ENCODE measurements around the gene FNDC1. TPM values are rescaled to one million over a fixed set of nuclear protein-coding genes. Genes with fewer than 3 reads are reported as not detected.

The FNDC1 gene
- total and polyA plus RNA-seq, 2 donors (not counting 1 experiment from before 2014, with no cell fraction given) = not detected

DNA sequence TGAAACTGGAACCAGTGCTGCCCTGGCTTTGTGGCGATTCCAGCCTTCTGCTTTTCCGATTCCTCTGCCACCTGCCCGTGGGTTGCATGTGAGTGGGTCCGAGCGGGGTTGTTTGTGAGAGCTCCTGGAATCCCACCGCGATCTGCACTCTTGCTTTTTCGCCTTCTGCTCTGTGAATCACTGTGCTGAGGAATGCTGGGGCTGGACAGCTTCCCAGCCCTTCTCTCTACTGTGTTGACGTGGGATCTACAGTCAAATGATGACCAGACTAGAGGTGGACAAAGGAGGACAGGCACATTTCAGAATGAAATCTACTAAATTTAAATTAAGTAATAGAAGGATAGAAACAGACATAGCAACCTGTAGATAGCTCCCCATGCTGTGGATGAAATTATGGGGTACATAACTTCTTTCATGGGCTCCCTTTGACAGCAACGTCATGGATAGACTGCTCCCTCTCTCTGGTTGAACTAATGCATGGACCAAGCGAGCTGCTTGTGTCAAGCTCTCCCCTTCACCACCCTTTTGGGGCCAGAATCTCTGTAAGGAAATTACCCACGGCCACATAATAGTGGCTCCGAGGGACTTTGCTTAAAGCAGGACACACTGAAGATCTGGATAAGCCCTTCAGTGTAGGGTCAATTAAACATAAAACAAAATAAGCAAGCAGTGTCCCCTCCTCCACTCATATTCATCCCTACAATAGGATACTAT lies 2.0 kb downstream of the FNDC1 start:
- Histone ChIP-seq H3K4me3 (ENCODE audit: control extremely low read depth in 1 of 5, extremely low read depth in 1 of 5, insufficient read depth in 1 of 5, low read depth in 2 of 5, low read length in 4 of 5) (no peak overlapping the region), H3K4me1 (ENCODE audit: control insufficient read depth in 2 of 2, insufficient read depth in 2 of 2, low read length in 2 of 2) (peaks cover 21 to 25% of the 10 kb centered on the region in 2 donors), H4K20me1 (ENCODE audit: control insufficient read depth, insufficient read depth, low read length, poor library complexity, severe bottlenecking) (no peaks in the 10 kb centered on the region), H3K27me3 (replicated peaks in 1 of 4; ENCODE audit: control extremely low read depth in 1 of 4, control insufficient read depth in 3 of 4, insufficient read depth in 4 of 4, low read length in 3 of 4) (peaks cover 0 to 68% (median 47%) of the 10 kb centered on the region in 4 experiments), H3K36me3 (replicated peaks in 1 of 2; ENCODE audit: control extremely low read depth in 1 of 2, control insufficient read depth in 1 of 2, extremely low read depth in 1 of 2, insufficient read depth in 2 of 2, low read length in 1 of 2) (no peaks in the 10 kb centered on the region), H3K27ac (ENCODE audit: low read length in 2 of 2) (no peak overlapping the region), H3K9ac (ENCODE audit: low read length) (no peak overlapping the region), H3K79me2 (ENCODE audit: control insufficient read depth, insufficient read depth, low read length) (no peaks in the 10 kb centered on the region), H2AFZ (ENCODE audit: insufficient read depth, low read depth, low read length, poor library complexity, severe bottlenecking) (no peak overlapping the region), H3K4me2 (replicated peaks; ENCODE audit: low read depth, low read length, poor library complexity, severe bottlenecking) (no peak overlapping the region), H3K9me3 (ENCODE audit: control extremely low read depth in 1 of 3, control insufficient read depth in 2 of 3, insufficient read depth in 1 of 3, low read length in 2 of 3) (peaks cover 0 to 1% (median 0%) of the 10 kb centered on the region in 3 donors)
- intact Hi-C loops (cut with micrococcal nuclease) = loop anchor here (5.0 to 10.0 kb wide), 2 partner anchors 774 to 1361 kb away; no protein-coding TSS in a partner anchor
- POLR2A ChIA-PET = no interaction called here
- H3K27me3 Mint-ChIP-seq = peaks cover 76% of the 10 kb centered on the region
- H3K4me3 Mint-ChIP-seq = peak overlapping the region; percentile 6
- H3K9me3 Mint-ChIP-seq (ENCODE audit: insufficient read depth) = no peaks in the 10 kb centered on the region
- H3K4me1 Mint-ChIP-seq = peaks cover 26% of the 10 kb centered on the region
- TF ChIP-seq, protein P1, sequence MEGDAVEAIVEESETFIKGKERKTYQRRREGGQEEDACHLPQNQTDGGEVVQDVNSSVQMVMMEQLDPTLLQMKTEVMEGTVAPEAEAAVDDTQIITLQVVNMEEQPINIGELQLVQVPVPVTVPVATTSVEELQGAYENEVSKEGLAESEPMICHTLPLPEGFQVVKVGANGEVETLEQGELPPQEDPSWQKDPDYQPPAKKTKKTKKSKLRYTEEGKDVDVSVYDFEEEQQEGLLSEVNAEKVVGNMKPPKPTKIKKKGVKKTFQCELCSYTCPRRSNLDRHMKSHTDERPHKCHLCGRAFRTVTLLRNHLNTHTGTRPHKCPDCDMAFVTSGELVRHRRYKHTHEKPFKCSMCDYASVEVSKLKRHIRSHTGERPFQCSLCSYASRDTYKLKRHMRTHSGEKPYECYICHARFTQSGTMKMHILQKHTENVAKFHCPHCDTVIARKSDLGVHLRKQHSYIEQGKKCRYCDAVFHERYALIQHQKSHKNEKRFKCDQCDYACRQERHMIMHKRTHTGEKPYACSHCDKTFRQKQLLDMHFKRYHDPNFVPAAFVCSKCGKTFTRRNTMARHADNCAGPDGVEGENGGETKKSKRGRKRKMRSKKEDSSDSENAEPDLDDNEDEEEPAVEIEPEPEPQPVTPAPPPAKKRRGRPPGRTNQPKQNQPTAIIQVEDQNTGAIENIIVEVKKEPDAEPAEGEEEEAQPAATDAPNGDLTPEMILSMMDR (IDR thresholded peaks at IDR 0.05) = no peak
- no peak for TF ChIP-seq EZH2 (IDR thresholded peaks at IDR 0.05; ENCODE audit: borderline replicate concordance, insufficient read depth, low read depth, low read length, poor library complexity, severe bottlenecking)
- ATAC-seq (ENCODE audit: low read depth) (no peak), DNase-seq (no peak)
- H3K27ac Mint-ChIP-seq = no peak overlapping the region
- WGBS (ENCODE audit: insufficient coverage) = 59% methylated on average over 11 of the region's 13 CpGs
- CTCF ChIA-PET = interaction anchor here (0.5 to 10.3 kb wide), 4 partner anchors 13 to 485 kb away, joined by 3 to 116 read pairs (median 4); partner anchors contain the start of gene TAGAP

- H3K36me3 ChIP-seq (replicated peaks in 1 of 2; ENCODE audit: control extremely low read depth in 1 of 2, control insufficient read depth in 1 of 2, extremely low read depth in 1 of 2, insufficient read depth in 2 of 2, low read length in 1 of 2) = no peaks in the 10 kb centered on the region
- H2AFZ ChIP-seq (ENCODE audit: insufficient read depth, low read depth, low read length, poor library complexity, severe bottlenecking) = no peak overlapping the region
- WGBS (ENCODE audit: insufficient coverage) = no CpG with 5 or more reads among the region's 1 CpG
- H3K9ac ChIP-seq (ENCODE audit: low read length) = no peak overlapping the region
- intact Hi-C loops (cut with micrococcal nuclease) = loop anchor here (5.0 to 10.0 kb wide), 2 partner anchors 773 to 1360 kb away; no protein-coding TSS in a partner anchor
- Mint-ChIP-seq H3K9me3 (ENCODE audit: insufficient read depth) (no peaks in the 10 kb centered on the region), H3K4me3 (no peak overlapping the region), H3K27me3 (peaks cover 72% of the 10 kb centered on the region), H3K27ac (no peak overlapping the region), H3K4me1 (peaks cover 26% of the 10 kb centered on the region)
- CTCF ChIA-PET = interaction anchor here (2.8 to 10.3 kb wide), 2 partner anchors 81 to 484 kb away, joined by 9 to 116 read pairs; no protein-coding TSS in a partner anchor
- no peaks in the 10 kb centered on the region for H4K20me1 ChIP-seq (ENCODE audit: control insufficient read depth, insufficient read depth, low read length, poor library complexity, severe bottlenecking)
- peaks cover 0 to 63% (median 44%) of the 10 kb centered on the region in 4 experiments for H3K27me3 ChIP-seq (replicated peaks in 1 of 4; ENCODE audit: control extremely low read depth in 1 of 4, control insufficient read depth in 3 of 4, insufficient read depth in 4 of 4, low read length in 3 of 4)
- H3K4me1 ChIP-seq (ENCODE audit: control insufficient read depth in 2 of 2, insufficient read depth in 2 of 2, low read length in 2 of 2) = peaks cover 21 to 25% of the 10 kb centered on the region in 2 donors
- H3K4me2 ChIP-seq (replicated peaks; ENCODE audit: low read depth, low read length, poor library complexity, severe bottlenecking) = no peak overlapping the region
- ATAC-seq (ENCODE audit: low read depth) (no peak), DNase-seq (no peak)
- H3K79me2 ChIP-seq (ENCODE audit: control insufficient read depth, insufficient read depth, low read length) = no peaks in the 10 kb centered on the region
- H3K27ac ChIP-seq (ENCODE audit: low read length in 2 of 2) = no peak overlapping the region
- TF ChIP-seq, protein P1 (IDR thresholded peaks at IDR 0.05) = no peak
- no peak for TF ChIP-seq EZH2 (IDR thresholded peaks at IDR 0.05; ENCODE audit: borderline replicate concordance, insufficient read depth, low read depth, low read length, poor library complexity, severe bottlenecking)
- POLR2A ChIA-PET = no interaction called here
- H3K4me3 ChIP-seq (ENCODE audit: control extremely low read depth in 1 of 5, extremely low read depth in 1 of 5, insufficient read depth in 1 of 5, low read depth in 2 of 5, low read length in 4 of 5) = no peak overlapping the region
- H3K9me3 ChIP-seq (ENCODE audit: control extremely low read depth in 1 of 3, control insufficient read depth in 2 of 3, insufficient read depth in 1 of 3, low read length in 2 of 3) = peaks cover 0 to 1% (median 0%) of the 10 kb centered on the region in 3 donors
Observed at GRCh38 chr6:159172091-159172491, 2.9 kb downstream of the FNDC1 start.

Data from B cell (primary cell).